ENCODE measurements around the gene CNTRL.

CNTRL gene

GRCh38 chr9:121182101-121182836, 107.5 kb downstream of the CNTRL start:
- DNase-seq = no peak

GRCh38 chr9:121182989-121183388, 108.2 kb downstream of the CNTRL start:
- no peak for DNase-seq

- DNase-seq = no peak
These were observed 109.1 kb downstream of the CNTRL start for GRCh38 chr9:121183666-121184423.

- DNase-seq = no peak
These were observed 109.7 kb downstream of the CNTRL start for GRCh38 chr9:121184463-121184862.

GRCh38 chr9:121185178-121185745, 110.5 kb downstream of the CNTRL start:
- DNase-seq = no peak

- DNase-seq = no peak
These were observed 111.1 kb downstream of the CNTRL start for GRCh38 chr9:121185774-121186403.

- DNase-seq = no peak
These were observed 113.0 kb downstream of the CNTRL start for GRCh38 chr9:121187636-121188305.

GRCh38 chr9:121189006-121189405, 114.3 kb downstream of the CNTRL start:
- DNase-seq = no peak

- DNase-seq = no peak
These were observed 114.9 kb downstream of the CNTRL start for GRCh38 chr9:121189660-121190059.

GRCh38 chr9:121191235-121191634, 116.5 kb downstream of the CNTRL start:
- DNase-seq = no peak

- no peak for DNase-seq
These were observed 117.8 kb downstream of the CNTRL start for GRCh38 chr9:121192518-121192917.

- no peak for DNase-seq
These were observed 118.3 kb downstream of the CNTRL start for GRCh38 chr9:121192959-121193640.

- DNase-seq = no peak
These were observed 120.0 kb downstream of the CNTRL start for GRCh38 chr9:121194730-121195129.

GRCh38 chr9:121196389-121196788, 121.6 kb downstream of the CNTRL start:
- no peak for DNase-seq

GRCh38 chr9:121197132-121197531, 122.4 kb downstream of the CNTRL start:
- no peak for DNase-seq

- no peak for DNase-seq
These were observed 123.8 kb downstream of the CNTRL start for GRCh38 chr9:121198512-121199042.

GRCh38 chr9:121199921-121200320, 125.2 kb downstream of the CNTRL start:
- DNase-seq = no peak

- DNase-seq = no peak
These were observed 125.6 kb downstream of the CNTRL start for GRCh38 chr9:121200356-121200755.

GRCh38 chr9:121201045-121201737, 126.4 kb downstream of the CNTRL start:
- no peak for DNase-seq

- peak; percentile 72 to 95 for DNase-seq
These were observed 127.2 kb downstream of the CNTRL start, which contains the start of gene RAB14 for GRCh38 chr9:121201738-121202533. RAB14 (minus strand) TSS chr9:121201869; CDS start chr9:121193412, 8,457 bp downstream.
